Gastrocnemius medialis (tissue), 4 donors: ENCODE results near the gene SLC39A11. TPM values are rescaled to one million over a fixed set of nuclear protein-coding genes. Genes with fewer than 3 reads are reported as not detected.
"Not testable (repeated sequence)": the region's sequence is repeated elsewhere in the genome, so short reads cannot be mapped to it uniquely, and the experiment has no call there.

Experiments used
- ATAC-seq, 2 donors: fragments of 150-250 bp; one replicate each; pipeline ENCODE4 v1.9.1; 2016
- DNase-seq, 2 donors: peaks; one replicate each; pipeline ENCODE4 v3.0.0-alpha.2; 2019
- H3K27ac ChIP-seq, 4 donors: fragments of 200-600 bp; sonication (generic); 1 replicate in 1 of 4; 2 replicates in 3 of 4; pipeline ENCODE4 v1.5.1; 2016 to 2018; ENCODE audit warnings: mild to moderate bottlenecking in 2 of 4, moderate library complexity in 1 of 4
- H3K27me3 ChIP-seq, 3 donors: fragments of 200-600 bp; sonication (generic) in 2 of 3; 1 replicate in 1 of 3; 2 replicates in 2 of 3; pipeline versions ENCODE4 v1.5.1 to v1.6.0; 2016 to 2019; ENCODE audit warnings: mild to moderate bottlenecking in 1 of 3, moderate library complexity in 1 of 3
- H3K36me3 ChIP-seq, 2 donors: fragments of 200-600 bp; sonication (generic) in 1 of 2; one replicate each; pipeline ENCODE4 v1.5.1; 2017 to 2018
- H3K4me1 ChIP-seq, 2 donors: fragments of 200-600 bp; sonication (generic) in 1 of 2; one replicate each; pipeline ENCODE4 v1.5.1; 2016 to 2017; ENCODE audit warnings: mild to moderate bottlenecking in 2 of 2
- H3K4me3 ChIP-seq, 4 donors: fragments of 200-600 bp; sonication (generic) in 3 of 4; 1 replicate in 1 of 4; 2 replicates in 3 of 4; pipeline ENCODE4 v1.5.1; 2016 to 2019; ENCODE audit warnings: mild to moderate bottlenecking in 2 of 4
- H3K9me3 ChIP-seq, 3 donors: fragments of 200-600 bp; sonication (generic) in 2 of 3; 1 replicate in 1 of 3; 2 replicates in 2 of 3; pipeline ENCODE4 v1.5.1; 2016 to 2019
- POLR2A ChIP-seq, 2 donors: fragments of 450-650 bp; IDR thresholded peaks; one replicate each; pipeline ENCODE4 v1.6.1; 2017; ENCODE audit warnings: antibody characterized with exemption in 2 of 2, mild to moderate bottlenecking in 2 of 2, moderate library complexity in 2 of 2
- in situ Hi-C, 4 donors: fragments of 200-750 bp; cut with MboI; loops; one replicate each; pipeline versions ENCODE4 v1.15.0 to v1.8.0; 2017; ENCODE audit warnings: low sequenced_read_pairs in 4 of 4
- intact Hi-C: fragments of 100-400 bp; cut with DNase I; formaldehyde crosslinking; loops from one replicate; pipeline ENCODE4 v1.15.1; 2023; ENCODE audit warnings: low total_unique reads
- total RNA-seq, 4 donors: library from RNA; depleted of rRNA; stranded (reverse); fragments of >200 nt; gene quantifications; one replicate each; pipeline versions ENCODE4 v1.1.0 to v1.2.3, GENCODE V29; 2016
- TF ChIP-seq, protein P1 (sequence below), 5 experiments: fragments of 450-650 bp in 3 of 5; fragments of 200-600 bp in 2 of 5; sonication (generic) in 2 of 5; IDR thresholded peaks in 4 of 5; conservative IDR thresholded peaks in 1 of 5; 1 replicate in 4 of 5; 2 replicates in 1 of 5; pipeline ENCODE4 v1.5.1; 2016 to 2019; ENCODE audit warnings: antibody characterized with exemption in 5 of 5, mild to moderate bottlenecking in 3 of 5, moderate library complexity in 3 of 5

SLC39A11 gene
- total RNA-seq, 4 donors from 2014 or later, result 7.6 to 28.4 (median 10.7) TPM

GRCh38 chr17:72903522-72903921, 189.0 kb downstream of the SLC39A11 start:
- DNase-seq (no peak), ATAC-seq (no peak)
- Histone ChIP-seq H3K4me1 (no peaks in the 10 kb centered on the region), H3K9me3 (no peaks in the 10 kb centered on the region), H3K36me3 (no peaks in the 10 kb centered on the region), H3K27ac (no peak overlapping the region), H3K27me3 (no peaks in the 10 kb centered on the region), H3K4me3 (no peak overlapping the region)
- in situ Hi-C loops (no loop called here), intact Hi-C loops (no loop called here)
- TF ChIP-seq POLR2A (IDR thresholded peaks at IDR 0.05), result no peak
- TF ChIP-seq, protein P1, sequence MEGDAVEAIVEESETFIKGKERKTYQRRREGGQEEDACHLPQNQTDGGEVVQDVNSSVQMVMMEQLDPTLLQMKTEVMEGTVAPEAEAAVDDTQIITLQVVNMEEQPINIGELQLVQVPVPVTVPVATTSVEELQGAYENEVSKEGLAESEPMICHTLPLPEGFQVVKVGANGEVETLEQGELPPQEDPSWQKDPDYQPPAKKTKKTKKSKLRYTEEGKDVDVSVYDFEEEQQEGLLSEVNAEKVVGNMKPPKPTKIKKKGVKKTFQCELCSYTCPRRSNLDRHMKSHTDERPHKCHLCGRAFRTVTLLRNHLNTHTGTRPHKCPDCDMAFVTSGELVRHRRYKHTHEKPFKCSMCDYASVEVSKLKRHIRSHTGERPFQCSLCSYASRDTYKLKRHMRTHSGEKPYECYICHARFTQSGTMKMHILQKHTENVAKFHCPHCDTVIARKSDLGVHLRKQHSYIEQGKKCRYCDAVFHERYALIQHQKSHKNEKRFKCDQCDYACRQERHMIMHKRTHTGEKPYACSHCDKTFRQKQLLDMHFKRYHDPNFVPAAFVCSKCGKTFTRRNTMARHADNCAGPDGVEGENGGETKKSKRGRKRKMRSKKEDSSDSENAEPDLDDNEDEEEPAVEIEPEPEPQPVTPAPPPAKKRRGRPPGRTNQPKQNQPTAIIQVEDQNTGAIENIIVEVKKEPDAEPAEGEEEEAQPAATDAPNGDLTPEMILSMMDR (IDR thresholded peaks at IDR 0.05 in 4 of 5, conservative IDR thresholded peaks at IDR 0.05 in 1 of 5), result no peak

DNA sequence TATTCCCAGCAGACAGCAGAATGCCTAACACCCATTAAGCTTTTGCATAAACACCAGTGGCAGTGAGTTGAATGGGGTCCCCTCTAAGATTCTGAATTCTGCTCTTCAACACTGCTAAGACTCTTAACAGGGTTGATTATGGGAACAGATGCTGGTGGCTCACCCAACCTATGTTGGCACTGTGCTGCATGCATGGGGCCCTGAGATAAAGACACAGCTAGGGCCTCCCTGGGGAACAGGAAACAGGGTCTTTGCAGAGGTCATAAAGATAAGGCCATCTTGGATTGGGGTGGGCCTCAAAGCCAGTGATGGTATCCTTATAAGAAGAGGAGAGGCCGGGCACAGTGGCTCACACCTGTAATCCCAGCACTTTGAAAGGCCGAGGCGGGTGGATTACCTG, 190.8 kb downstream of the SLC39A11 start:
- no peak overlapping the region for H3K4me3 ChIP-seq
- in situ Hi-C loops (no loop called here), intact Hi-C loops (no loop called here)
- H3K4me1 ChIP-seq, result no peaks in the 10 kb centered on the region
- H3K27me3 ChIP-seq, result no peaks in the 10 kb centered on the region
- no peaks in the 10 kb centered on the region for H3K36me3 ChIP-seq
- no peak for TF ChIP-seq POLR2A (IDR thresholded peaks at IDR 0.05)
- TF ChIP-seq, protein P1 (IDR thresholded peaks at IDR 0.05 in 4 of 5, conservative IDR thresholded peaks at IDR 0.05 in 1 of 5), result no peak
- H3K9me3 ChIP-seq, result no peaks in the 10 kb centered on the region
- ATAC-seq (no peak), DNase-seq (no peak)
- no peak overlapping the region for H3K27ac ChIP-seq

- no peaks in the 10 kb centered on the region for H3K9me3 ChIP-seq
- TF ChIP-seq POLR2A (IDR thresholded peaks at IDR 0.05), result no peak
- TF ChIP-seq, protein P1 (IDR thresholded peaks at IDR 0.05 in 4 of 5, conservative IDR thresholded peaks at IDR 0.05 in 1 of 5), result no peak
- DNase-seq (no peak), ATAC-seq (no peak)
- H3K4me1 ChIP-seq, result no peaks in the 10 kb centered on the region
- in situ Hi-C loops, result no loop called here
- intact Hi-C loops, result no loop called here
- no peaks in the 10 kb centered on the region for H3K36me3 ChIP-seq
- no peak overlapping the region for H3K27ac ChIP-seq
- no peak overlapping the region for H3K4me3 ChIP-seq
- H3K27me3 ChIP-seq, result no peaks in the 10 kb centered on the region
These were observed 191.4 kb downstream of the SLC39A11 start for GRCh38 chr17:72901083-72901482.

DNA sequence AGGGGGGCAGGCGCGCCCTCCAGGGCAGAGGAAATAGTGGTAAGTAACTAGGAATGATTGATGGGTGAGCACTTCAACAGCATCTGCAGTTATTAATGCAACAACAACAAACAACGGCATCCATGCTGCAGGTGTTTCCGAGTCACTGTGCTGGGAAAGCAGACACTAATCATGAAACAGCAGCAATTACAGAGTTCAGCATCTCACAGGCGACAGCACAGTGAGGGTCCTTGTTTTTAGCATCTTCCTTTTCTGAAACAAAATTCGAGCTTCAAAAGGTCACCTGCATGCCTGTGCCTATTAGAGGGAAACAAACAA, 191.9 kb downstream of the SLC39A11 start:
- H3K27me3 ChIP-seq, result no peaks in the 10 kb centered on the region
- no peaks in the 10 kb centered on the region for H3K9me3 ChIP-seq
- no peaks in the 10 kb centered on the region for H3K4me1 ChIP-seq
- no peak overlapping the region for H3K27ac ChIP-seq
- H3K36me3 ChIP-seq, result no peaks in the 10 kb centered on the region
- DNase-seq (no peak), ATAC-seq (no peak)
- intact Hi-C loops, result no loop called here
- no peak overlapping the region for H3K4me3 ChIP-seq
- in situ Hi-C loops, result no loop called here
- TF ChIP-seq POLR2A (IDR thresholded peaks at IDR 0.05), result no peak
- TF ChIP-seq, protein P1 (IDR thresholded peaks at IDR 0.05 in 4 of 5, conservative IDR thresholded peaks at IDR 0.05 in 1 of 5), result no peak

- DNase-seq (no peak), ATAC-seq (no peak)
- no peak for TF ChIP-seq POLR2A (IDR thresholded peaks at IDR 0.05)
- TF ChIP-seq, protein P1 (IDR thresholded peaks at IDR 0.05 in 4 of 5, conservative IDR thresholded peaks at IDR 0.05 in 1 of 5), result no peak
- intact Hi-C loops, result no loop called here
- H3K27me3 ChIP-seq, result no peaks in the 10 kb centered on the region
- no peak overlapping the region for H3K27ac ChIP-seq
- H3K4me1 ChIP-seq, result no peaks in the 10 kb centered on the region
- H3K36me3 ChIP-seq, result no peaks in the 10 kb centered on the region
- no peaks in the 10 kb centered on the region for H3K9me3 ChIP-seq
- in situ Hi-C loops, result no loop called here
- no peak overlapping the region for H3K4me3 ChIP-seq
These were observed 193.8 kb downstream of the SLC39A11 start for GRCh38 chr17:72898725-72899124.

GRCh38 chr17:72896288-72896687, 196.2 kb downstream of the SLC39A11 start:
- H3K27ac ChIP-seq, H3K27me3 ChIP-seq, H3K36me3 ChIP-seq, ATAC-seq, intact Hi-C loops, in situ Hi-C loops, H3K9me3 ChIP-seq, H3K4me1 ChIP-seq, H3K4me3 ChIP-seq: not testable (repeated sequence)
- DNase-seq, result peak in 1 of 2 donors; percentile 12
